ENCODE results near the gene CTRL.
"Not testable (repeated sequence)": the region's sequence is repeated elsewhere in the genome, so short reads cannot be mapped to it uniquely, and the experiment has no call there.

Gene CTRL

DNA sequence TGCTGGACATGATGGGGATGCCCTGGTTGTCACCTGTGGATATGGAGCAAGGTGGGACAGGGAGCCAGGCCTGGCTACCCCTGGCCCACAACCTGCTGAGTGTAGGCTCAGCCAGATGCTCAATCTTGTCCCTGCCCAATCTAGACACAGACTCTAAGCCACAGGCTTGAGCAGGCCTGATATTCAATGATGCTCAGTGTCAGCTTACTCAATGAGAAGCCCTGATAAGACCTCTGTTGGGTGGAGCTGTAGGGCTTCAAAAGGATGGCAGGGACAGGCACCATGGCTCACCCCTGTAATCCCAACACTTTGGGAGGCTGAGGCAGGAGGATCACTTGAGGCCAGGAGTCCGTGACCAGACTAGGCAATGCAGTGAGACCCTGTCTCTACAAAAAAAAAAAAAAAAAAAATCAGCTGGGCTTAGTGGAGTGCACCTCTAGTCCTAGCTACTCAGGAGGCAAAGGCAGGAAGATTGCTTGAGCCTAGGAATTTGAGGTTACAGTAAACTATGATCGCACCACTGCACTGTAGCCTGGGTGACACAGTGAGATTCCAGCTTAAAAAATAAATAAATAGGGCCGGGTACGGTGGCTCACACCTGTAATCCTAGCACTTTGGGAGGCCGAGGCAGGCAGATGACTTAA lies 8.9 kb upstream of the CTRL start:
- no peak for DNase-seq

DNA sequence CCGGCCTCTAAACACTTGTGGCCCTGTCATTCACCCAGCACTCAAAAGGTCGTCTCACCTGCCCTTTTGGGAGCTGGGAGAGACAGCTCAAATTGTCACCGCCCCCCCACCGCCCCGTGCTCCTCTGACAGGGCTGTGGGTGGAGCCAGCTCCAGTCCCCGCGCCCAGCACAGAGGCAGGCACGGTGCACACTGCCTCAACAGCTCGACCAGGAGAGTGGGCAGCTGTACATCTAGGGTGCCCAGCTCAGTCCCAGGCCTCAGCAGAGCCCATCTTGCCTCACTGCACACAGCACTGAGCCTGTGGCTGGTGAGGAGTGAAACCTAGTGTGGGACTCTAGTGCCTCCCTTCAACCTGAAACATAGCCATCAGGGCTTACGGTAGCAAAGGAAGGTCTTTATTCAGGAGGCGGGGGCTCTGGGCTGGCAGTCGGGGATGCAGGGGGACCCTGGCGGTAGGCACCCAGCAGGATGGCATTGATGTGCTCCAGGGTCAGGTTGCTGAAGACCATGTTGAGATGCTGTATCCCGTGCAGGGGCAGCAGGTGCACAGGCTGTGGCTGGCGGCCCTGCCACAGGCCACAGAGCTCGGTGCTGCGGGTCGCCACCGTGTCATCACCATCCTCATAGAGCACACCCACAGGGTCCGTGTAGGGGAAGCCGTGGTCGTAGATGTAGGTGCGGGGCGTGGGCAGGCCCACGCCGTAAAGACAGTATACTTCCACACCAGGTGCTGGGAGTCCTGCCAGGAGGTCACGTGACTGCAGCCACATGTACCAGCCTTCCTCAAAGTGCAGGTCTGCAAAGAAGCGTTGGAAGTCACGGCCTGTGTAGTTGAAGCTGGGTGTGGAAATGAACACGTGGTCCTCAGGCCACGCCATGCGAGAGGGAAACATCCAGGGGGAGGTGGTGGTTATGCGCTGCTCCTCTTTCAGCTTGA lies 8.1 kb upstream of the CTRL start:
- DNase-seq: no peak

DNA sequence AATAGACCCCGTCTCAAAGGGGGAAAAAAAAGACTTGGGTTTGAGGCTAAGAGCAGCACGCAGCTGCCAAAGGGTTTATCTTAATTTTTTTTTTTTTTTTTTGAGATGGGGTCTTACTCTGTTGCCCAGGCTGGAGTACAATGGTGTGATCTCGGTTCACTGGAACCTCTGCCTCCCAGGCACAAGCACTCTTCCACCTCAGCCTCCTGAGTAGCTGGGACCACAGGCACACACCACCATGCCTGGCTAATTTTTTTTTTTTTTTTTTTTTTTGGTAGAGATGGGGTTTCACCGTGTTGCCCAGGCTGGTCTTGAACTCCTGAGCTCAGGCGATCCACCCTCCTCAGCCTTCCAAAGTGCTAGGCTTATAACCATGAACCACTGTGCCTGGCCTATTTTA lies 6.1 kb upstream of the CTRL start:
- not testable (repeated sequence) for DNase-seq

GRCh38 chr16:67936880-67937605 lies 5.4 kb upstream of the CTRL start:
- DNase-seq: no peak

- peak; percentile 59 for DNase-seq
These were observed 4.6 kb upstream of the CTRL start, which contains the start of gene PSMB10 for GRCh38 chr16:67936124-67936879. TSS of gene PSMB10 (minus strand) at chr16:67936850. CDS start at chr16:67936749, 101 bp downstream.

- peak; percentile 89 for DNase-seq
These were observed 3.9 kb upstream of the CTRL start for GRCh38 chr16:67935402-67936123.

- DNase-seq: no peak
These were observed 3.4 kb upstream of the CTRL start for GRCh38 chr16:67935101-67935401.

GRCh38 chr16:67934306-67935100 lies 2.8 kb upstream of the CTRL start:
- DNase-seq: no peak

DNA sequence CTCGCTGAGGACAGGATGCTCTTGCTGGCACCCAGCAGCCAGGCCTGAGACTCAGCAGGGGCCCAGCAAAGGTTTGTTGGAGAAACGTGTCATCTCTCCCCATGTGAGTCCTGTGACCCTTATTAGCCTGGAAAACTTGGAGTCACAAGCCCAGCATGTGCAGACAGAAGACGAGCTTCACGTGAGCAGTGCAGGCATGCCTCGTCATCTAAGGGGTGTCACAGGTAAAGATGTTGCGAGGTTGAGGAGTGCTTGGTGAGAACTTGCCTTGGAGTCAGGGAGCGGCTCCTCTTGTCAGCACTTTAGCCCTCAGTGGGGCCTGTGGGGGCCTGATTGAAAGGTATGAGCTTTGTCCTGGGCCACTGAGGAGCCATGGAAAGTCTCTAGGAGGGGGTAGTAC lies 2.1 kb upstream of the CTRL start:
- DNase-seq: no peak

DNA sequence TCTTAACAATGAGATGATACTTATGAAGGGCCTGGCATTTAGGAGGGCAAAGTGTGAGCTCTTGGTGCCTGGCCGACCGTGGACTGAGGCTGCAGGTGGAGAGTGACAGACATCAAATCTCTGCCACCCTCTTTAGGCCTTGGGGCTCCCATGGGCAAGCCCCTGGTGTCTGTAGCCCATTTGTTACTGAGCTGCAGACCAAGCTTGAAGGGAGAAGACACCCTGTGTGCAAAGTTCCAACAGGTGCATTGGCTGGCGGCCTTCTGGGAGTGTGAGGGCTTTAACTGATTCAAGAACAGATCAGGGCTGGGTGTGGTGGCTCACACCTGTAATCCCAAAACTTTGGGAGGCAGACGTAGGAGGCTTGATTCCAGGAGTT lies 789 bp upstream of the CTRL start:
- DNase-seq: no peak

DNA sequence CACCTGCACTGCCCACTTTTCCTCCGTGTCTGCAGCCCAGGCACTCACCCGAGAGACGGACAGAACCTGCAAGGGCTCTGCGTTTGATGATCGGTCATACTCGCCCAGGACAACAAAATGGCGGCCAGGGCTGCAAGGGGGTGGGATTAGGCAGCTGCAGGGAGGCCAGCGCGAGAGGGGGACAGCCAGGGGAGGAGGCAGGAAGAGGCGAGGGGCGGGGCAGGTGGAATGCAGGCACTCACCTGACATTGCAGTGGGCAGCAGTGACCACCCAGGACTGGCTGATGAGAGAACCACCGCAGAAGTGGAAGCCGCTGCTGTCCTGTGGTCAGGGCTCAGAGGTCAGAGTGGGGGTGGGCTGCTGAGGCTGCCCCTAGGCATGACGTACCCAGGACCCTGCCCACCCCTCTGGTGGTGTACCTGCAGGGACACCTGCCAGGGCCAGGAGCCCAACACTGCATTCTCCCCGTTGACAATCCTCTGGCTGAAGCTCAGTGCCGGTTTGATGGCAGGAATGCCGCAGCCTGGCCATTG lies 917 bp downstream of the CTRL start:
- no peak for DNase-seq

DNA sequence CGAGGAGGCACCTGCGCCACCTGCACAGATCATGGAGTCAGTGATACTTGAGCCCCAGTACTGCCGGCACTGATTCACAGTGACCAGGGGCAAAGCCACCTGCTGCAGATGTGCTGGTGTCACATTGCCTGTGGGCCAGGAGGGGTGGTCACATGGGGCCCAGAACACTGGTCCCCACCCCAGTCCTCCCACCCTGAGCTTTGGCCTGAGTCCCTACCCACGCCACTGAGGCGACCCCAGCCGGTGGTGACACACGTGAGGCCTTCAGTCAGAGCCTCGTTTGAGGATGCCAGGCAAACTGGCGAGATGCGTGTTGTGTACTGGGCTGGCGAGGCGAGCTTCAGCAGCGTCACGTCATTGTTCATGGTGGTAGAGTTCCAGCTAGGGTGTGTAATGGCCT lies 1.5 kb downstream of the CTRL start:
- DNase-seq: no peak

DNA sequence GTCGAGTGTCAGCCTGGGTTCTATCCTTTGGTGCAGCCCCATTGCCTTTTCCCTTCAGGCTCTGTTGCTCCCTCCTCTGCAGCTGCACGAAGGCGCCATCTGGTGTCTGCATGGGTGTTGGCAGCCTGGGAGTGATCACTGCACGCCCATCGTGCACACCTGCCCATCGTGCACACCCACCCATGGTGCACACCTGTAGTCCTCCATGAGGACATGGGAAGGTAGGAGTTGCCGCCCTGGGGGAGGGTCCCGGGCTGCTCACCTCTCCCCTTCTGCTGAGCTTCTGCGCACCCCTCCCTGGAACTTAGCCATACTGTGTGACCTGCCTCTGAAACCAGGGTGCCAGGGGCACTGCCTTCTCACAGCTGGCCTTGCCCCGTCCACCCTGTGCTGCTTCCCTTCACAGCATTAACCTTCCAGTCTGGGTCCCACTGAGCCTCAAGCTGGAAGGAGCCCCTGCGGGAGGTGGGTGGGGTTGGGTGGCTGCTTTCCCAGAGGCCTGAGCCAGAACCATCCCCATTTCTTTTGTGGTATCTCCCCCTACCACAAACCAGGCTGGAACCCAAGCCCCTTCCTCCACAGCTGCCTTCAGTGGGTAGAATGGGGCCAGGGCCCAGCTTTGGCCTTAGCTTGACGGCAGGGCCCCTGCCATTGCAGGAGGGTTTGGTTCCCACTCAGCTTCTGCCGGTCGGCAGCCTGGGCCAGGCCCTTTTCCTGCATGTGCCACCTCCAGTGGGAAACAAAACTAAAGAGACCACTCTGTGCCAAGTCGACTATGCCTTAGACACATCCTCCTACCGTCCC lies 2.9 kb downstream of the CTRL start:
- DNase-seq: peak; percentile 41

DNA sequence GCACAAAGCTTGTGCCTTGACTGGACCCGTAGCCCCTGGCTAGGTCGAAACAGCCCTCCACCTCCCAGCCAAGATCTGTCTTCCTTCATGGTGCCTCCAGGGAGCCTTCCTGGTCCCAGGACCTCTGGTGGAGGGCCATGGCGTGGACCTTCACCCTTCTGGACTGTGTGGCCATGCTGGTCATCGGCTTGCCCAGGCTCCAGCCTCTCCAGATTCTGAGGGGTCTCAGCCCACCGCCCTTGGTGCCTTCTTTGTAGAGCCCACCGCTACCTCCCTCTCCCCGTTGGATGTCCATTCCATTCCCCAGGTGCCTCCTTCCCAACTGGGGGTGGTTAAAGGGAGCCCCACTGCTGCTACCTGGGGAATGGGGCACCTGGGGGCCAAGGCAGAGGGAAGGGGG lies 3.5 kb downstream of the CTRL start:
- no peak for DNase-seq

DNA sequence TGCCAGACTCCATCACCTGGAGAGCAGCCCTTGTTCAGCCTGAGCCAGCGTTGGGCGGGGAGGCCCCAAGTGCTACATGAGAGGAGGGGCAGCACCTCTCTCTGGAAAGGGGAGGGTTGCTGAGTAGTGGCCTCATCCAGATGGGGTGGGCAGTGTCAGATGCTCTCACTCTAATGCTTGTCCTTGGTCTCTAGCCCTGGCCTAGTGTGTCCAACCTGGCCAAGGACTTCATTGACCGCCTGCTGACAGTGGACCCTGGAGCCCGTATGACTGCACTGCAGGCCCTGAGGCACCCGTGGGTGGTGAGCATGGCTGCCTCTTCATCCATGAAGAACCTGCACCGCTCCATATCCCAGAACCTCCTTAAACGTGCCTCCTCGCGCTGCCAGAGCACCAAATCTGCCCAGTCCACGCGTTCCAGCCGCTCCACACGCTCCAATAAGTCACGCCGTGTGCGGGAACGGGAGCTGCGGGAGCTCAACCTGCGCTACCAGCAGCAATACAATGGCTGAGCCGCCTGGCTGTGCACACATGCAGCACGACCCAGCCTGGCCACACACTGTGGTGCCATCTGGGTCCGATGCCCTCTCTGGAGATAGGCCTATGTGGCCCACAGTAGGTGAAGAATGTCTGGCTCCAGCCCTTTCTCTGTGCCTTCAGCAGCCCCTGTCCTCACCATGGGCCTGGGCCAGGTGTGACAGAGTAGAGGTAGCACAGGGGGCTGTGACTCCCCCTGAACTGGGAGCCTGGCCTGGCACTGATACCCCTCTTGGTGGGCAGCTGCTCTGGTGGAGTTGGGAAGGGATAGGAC lies 4.3 kb downstream of the CTRL start:
- no peak for DNase-seq

DNA sequence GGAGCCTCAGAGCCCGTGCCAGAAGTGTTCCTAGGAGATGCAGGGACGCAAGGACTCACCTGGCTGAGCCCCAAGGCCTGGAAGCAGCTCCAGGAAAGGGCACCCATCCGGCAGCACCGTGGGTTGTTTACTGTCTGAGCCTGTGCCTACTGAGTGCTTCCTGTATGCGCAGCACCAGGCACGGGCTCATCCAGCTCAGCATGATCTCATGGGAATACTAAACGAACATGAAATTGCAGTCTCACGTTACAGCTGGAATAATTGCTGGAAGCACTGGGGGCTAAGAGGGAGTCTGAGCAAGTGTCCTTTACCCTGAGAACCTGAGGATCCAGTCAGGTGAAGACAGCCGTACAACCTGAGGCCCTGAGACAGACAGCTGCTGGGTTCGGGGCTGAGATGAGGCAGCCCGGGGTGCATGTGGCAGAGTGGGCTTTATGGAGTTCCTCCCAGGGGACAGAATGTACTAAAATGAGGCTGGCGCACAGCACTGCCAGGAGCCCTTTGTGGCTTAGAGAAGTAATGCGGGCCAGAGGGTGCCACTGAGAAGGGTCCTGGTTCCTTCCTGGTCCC lies 5.4 kb downstream of the CTRL start:
- no peak for DNase-seq

- no peak for DNase-seq
These were observed 7.3 kb downstream of the CTRL start for GRCh38 chr16:67924140-67924906.
